Measurements from ENCODE around the gene CTF1.
A peak's percentile ranks its signal among the peaks of the same experiment; 100 is the strongest.

CTF1 gene

DNA sequence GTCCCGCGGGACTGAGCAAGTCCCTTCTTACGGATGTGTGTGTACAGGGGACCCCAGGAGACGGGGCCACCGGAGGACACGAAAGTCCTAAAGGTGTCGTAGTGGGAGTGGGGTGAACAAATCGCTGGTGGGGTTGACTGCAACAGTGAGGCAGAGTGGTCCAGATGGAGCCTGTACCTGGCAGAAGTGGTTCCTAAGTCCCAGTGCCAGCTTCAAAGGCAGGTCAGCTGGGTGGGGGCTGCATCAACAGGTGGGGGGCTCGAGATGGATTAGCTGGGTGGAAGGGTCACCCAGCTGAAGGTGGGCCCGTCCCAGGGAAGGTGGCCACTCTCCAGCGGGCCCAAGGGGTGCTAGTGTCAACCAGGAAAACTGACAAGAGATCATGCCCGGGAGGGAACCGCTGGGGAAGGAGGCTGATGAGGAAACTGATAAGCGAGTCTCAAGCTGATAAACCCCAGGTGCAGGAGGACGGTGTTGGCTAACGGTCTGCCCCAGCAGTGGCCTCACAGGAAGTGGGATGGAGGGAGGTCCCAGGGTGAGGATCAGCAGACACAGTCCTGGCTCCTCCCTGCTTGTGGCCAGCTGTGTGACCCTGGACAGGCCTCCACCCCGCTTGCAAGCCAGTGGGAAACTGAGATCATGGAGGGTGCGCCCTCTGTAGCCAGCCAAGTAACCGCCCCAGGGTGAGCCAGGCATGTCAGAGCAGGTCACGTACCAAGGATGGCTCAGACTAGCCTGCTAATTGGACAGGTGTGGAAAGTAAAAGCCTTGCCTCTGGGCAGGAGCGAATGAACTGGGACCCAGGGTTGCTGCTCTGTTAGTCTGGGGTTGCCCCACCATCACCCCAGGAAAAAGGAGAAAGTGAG, 53.5 kb downstream of the CTF1 start:
- Mint-ChIP-seq H3K9me3 (no peaks in the 10 kb centered on the region), H3K27ac (no peak overlapping the region), H3K36me3 (peaks cover 2% of the 10 kb centered on the region), H3K4me3 (peak overlapping the region; percentile 82), H3K4me1 (peaks cover 20% of the 10 kb centered on the region), H3K27me3 (no peaks in the 10 kb centered on the region)

DNA sequence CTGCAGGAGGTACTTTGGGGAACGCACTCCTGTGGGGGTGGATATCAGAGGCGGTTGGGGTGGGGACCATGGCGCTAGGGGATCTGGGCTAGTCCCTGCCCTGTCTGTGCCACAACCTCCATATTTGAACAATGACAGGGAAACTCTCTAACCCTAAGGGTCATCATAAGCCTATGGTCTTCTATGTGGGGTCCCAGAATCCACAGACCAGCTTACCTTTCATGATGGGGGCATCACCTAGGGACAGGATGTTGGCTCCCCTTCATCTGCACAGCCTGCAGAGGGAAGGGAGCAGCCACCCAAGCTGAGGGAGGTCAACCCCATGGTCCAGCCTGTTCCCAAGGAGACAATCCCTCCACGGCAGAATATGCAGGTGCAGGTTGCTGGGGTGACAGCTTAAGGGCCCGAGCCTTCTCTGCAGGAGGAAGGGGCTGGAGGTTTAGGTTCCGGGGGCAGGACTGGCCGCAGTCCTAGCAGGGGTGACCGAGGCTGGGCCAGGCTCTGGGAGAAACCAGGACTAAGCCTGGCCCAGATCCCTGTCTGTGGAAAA, 54.2 kb downstream of the CTF1 start:
- Mint-ChIP-seq H3K27ac (no peak overlapping the region), H3K9me3 (no peaks in the 10 kb centered on the region), H3K4me1 (peaks cover 20% of the 10 kb centered on the region), H3K27me3 (no peaks in the 10 kb centered on the region), H3K36me3 (peaks cover 2% of the 10 kb centered on the region), H3K4me3 (peak overlapping the region; percentile 82)

DNA sequence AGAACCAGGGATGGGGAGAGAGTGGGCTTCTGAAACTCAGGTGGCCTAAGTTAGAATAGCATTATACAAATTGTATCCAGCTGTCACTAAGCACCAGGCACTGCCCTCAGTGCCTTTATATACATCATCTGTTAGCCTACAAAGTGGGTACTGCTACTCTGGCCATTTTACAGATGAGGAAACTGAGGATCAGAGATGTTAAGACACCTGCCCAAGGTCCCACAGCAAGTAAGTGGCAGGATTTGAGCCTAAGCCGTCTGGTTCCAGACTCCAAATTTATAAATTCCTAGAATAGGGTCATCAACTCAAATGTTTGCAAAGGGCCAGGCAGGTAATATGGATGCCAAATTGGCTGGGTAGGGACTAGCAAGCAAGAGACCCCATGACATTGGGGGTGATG, 54.8 kb downstream of the CTF1 start:
- Mint-ChIP-seq H3K9me3 (no peaks in the 10 kb centered on the region), H3K27ac (no peak overlapping the region), H3K36me3 (no peaks in the 10 kb centered on the region), H3K27me3 (no peaks in the 10 kb centered on the region), H3K4me1 (peaks cover 23% of the 10 kb centered on the region), H3K4me3 (no peak overlapping the region)

DNA sequence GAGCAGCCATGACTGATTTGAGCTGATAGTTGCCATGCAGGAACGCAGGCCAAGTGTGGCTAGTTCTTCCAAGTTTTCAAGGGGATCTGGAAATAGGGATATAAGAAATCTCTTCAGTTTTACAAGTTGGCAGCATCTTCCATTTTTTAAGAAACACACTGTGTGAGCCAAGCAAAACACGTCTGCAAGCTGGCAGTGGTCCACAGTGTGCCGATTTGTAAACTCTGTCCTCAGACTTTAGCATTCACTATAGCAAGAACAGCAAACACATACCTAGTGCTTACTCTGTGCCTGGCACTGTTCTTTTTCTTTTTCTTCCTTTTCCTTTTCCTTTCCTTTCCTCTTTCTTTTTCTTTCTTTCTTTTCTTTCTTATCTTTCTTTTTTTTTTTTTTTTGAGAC, 55.3 kb downstream of the CTF1 start:
- Mint-ChIP-seq H3K27ac (no peak overlapping the region), H3K36me3 (no peaks in the 10 kb centered on the region), H3K4me1 (peaks cover 22% of the 10 kb centered on the region), H3K4me3 (no peak overlapping the region), H3K27me3 (no peaks in the 10 kb centered on the region), H3K9me3 (no peaks in the 10 kb centered on the region)

DNA sequence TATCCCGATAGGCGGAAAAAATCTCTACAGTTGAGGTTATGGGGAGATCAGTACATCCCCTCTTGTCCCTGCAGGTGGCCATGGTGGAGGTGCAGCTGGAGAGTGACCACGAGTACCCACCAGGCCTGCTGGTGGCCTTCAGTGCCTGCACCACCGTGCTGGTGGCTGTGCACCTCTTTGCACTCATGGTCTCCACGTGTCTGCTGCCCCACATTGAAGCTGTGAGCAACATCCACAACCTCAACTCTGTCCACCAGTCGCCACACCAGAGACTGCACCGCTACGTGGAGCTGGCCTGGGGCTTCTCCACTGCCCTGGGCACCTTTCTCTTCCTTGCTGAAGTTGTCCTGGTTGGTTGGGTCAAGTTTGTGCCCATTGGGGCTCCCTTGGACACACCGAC, 56.7 kb downstream of the CTF1 start:
- Mint-ChIP-seq H3K27ac (no peak overlapping the region), H3K4me1 (peaks cover 22% of the 10 kb centered on the region), H3K27me3 (no peaks in the 10 kb centered on the region), H3K4me3 (no peak overlapping the region), H3K9me3 (no peaks in the 10 kb centered on the region), H3K36me3 (no peaks in the 10 kb centered on the region)
